ENCODE data around the gene FIGLA.

GRCh38 chr2:70767079-70767698 is 23.3 kb downstream of the FIGLA start:
- TF ChIP-seq, protein P1, sequence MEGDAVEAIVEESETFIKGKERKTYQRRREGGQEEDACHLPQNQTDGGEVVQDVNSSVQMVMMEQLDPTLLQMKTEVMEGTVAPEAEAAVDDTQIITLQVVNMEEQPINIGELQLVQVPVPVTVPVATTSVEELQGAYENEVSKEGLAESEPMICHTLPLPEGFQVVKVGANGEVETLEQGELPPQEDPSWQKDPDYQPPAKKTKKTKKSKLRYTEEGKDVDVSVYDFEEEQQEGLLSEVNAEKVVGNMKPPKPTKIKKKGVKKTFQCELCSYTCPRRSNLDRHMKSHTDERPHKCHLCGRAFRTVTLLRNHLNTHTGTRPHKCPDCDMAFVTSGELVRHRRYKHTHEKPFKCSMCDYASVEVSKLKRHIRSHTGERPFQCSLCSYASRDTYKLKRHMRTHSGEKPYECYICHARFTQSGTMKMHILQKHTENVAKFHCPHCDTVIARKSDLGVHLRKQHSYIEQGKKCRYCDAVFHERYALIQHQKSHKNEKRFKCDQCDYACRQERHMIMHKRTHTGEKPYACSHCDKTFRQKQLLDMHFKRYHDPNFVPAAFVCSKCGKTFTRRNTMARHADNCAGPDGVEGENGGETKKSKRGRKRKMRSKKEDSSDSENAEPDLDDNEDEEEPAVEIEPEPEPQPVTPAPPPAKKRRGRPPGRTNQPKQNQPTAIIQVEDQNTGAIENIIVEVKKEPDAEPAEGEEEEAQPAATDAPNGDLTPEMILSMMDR (IDR thresholded peaks at IDR 0.05) = no peak
- no peak for TF ChIP-seq POLR2A (IDR thresholded peaks at IDR 0.05)

Measured in testis (tissue), 2 donors.